SIG-M5 treated with dmso at 0.1 percent for 504 hours (cell line): Measurements from ENCODE around the gene FHIP1B.
A peak's percentile ranks its signal among the peaks of the same experiment; 100 is the strongest.

Experiments used
- DNase-seq: peaks from one replicate; lab custom pipeline; 2025; ENCODE audit not compliant: unreplicated experiment; lab: John Stamatoyannopoulos, UW

Gene FHIP1B

GRCh38 chr11:6203327-6203726 lies 31.1 kb downstream of the FHIP1B start:
- no peak for DNase-seq

GRCh38 chr11:6202041-6202440 lies 32.4 kb downstream of the FHIP1B start:
- DNase-seq, result no peak

GRCh38 chr11:6201481-6201880 lies 33.0 kb downstream of the FHIP1B start:
- peak; percentile 77 for DNase-seq

GRCh38 chr11:6200975-6201374 lies 33.5 kb downstream of the FHIP1B start:
- peak; percentile 97 for DNase-seq

- no peak for DNase-seq
Observed at GRCh38 chr11:6199174-6199810, 35.1 kb downstream of the FHIP1B start, which contains the start of gene OR52W1. Gene OR52W1, plus strand, starts transcription at chr11:6199224. Its CDS starts 0 bp downstream, at chr11:6199224.

GRCh38 chr11:6197466-6198200 lies 36.8 kb downstream of the FHIP1B start:
- DNase-seq, result no peak

GRCh38 chr11:6196396-6196795 lies 38.0 kb downstream of the FHIP1B start:
- DNase-seq, result peak; percentile 7

GRCh38 chr11:6194065-6194581 lies 40.3 kb downstream of the FHIP1B start:
- DNase-seq, result peak; percentile 8

- DNase-seq, result peak; percentile 28
Observed at GRCh38 chr11:6191742-6192141, 42.7 kb downstream of the FHIP1B start.

- no peak for DNase-seq
Observed at GRCh38 chr11:6175440-6175839, 59.0 kb downstream of the FHIP1B start.

GRCh38 chr11:6170226-6170625 lies 64.2 kb downstream of the FHIP1B start, which contains the start of gene OR52B2:
Gene OR52B2, minus strand, starts transcription at chr11:6170326. Its CDS starts 0 bp downstream, at chr11:6170326.
- DNase-seq, result no peak
